HG03378 (cell line): ENCODE measurements around the gene COL4A2.
"Not testable (repeated sequence)": the region's sequence is repeated elsewhere in the genome, so short reads cannot be mapped to it uniquely, and the experiment has no call there.

Experiments used
- ATAC-seq: cut with Tn5 transposase; IDR thresholded peaks from one replicate; pipeline ENCODE4 v1.9.1; 2021; ENCODE audit warnings: mild to moderate bottlenecking, moderate library complexity; ENCODE audit not compliant: unreplicated experiment

The COL4A2 gene

GRCh38 chr13:110319774-110320509, 12.9 kb downstream of the COL4A2 start:
- ATAC-seq = no peak

DNA sequence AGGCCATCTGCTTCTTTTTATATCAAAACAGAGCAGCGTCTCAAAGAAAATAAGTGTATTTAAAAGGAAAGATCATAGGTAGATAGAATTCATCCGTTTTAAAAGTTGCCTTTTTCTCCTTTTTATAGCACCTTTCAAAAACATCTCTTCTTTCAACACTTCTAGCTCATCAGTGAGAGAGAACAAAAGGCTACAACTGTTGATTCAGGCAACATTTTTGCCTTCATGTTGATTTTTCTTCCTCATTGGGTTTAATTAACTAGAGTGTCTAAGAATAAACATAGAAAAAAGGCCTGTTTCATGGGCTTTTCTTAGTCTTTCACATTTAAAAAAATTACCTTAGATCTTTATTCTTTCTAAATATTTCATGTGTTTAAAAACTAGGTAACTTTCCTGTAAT, 13.6 kb downstream of the COL4A2 start:
- ATAC-seq = no peak

- not testable (repeated sequence) for ATAC-seq
Measured at GRCh38 chr13:110321573-110321972, 14.5 kb downstream of the COL4A2 start.

DNA sequence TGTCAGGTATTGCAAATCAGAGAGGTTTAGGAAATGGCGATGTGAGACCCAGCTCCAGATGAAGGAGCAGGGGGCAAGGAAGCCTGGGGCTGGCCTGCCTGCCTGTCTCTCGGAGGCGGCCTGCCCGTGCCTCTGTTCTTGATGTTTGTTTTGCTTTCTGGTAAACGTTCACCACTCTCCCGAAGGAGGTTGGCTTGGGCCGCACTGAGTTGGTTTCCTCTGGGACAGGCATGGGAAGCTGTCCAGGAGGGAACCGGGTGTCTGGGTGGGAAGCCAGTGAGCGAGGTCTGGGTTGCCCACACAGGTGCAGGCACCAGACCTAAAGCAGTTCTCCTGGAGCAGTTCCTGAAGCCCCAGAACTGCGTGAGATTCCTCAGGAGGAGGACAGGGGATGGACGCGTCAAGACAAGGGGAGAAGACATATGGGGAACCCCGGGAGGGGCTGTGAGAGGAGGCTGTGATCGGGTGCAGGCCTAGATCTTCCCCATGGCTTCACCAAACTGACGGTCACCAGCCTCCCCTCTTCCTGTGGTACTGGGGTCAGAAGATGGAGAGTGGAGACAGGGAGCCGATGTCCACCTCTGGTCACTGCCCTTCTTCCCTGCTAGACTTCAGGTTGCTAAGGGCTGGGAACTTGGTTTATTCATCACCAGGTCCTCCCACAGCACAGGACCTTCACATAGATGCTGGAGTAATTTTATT, 15.2 kb downstream of the COL4A2 start:
- no peak for ATAC-seq

- no peak for ATAC-seq
Measured at GRCh38 chr13:110322828-110323171, 15.7 kb downstream of the COL4A2 start.

- ATAC-seq = no peak
Measured at GRCh38 chr13:110323172-110323891, 16.2 kb downstream of the COL4A2 start.

DNA sequence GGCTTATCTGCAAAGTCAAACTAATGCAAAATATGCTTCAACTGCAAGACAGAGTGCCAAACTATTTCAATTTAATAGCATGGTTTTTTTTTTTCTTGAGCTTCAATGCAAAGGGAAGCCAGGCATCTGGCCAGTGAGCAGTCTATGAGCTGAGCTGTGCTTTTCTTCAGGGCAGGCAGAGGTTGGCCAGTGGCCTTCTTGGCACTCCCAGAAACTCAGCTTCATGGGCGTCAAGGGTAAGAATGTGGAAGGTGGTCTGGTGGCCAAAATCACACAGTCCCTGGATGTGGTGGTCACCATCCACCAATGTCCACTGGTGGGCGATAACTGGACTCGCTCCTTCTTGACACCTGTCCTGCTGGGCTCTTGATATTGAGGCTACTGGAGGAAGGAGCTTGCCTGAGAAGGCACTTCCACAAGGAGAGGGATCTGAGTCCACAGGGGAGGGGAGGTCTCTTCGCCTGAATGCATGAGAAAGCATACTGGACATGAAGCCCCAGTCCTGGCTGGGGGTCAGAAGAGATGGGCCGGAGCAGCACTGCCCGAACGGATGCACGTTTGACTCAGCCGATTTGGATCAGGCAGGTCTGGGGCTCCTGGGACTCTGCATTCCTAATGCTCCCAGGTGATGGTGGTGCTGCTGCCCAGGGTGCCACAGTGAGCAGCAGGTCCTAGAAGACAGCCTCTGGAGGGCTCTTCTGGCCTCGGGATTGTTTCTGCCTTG, 17.1 kb downstream of the COL4A2 start:
- ATAC-seq = no peak

DNA sequence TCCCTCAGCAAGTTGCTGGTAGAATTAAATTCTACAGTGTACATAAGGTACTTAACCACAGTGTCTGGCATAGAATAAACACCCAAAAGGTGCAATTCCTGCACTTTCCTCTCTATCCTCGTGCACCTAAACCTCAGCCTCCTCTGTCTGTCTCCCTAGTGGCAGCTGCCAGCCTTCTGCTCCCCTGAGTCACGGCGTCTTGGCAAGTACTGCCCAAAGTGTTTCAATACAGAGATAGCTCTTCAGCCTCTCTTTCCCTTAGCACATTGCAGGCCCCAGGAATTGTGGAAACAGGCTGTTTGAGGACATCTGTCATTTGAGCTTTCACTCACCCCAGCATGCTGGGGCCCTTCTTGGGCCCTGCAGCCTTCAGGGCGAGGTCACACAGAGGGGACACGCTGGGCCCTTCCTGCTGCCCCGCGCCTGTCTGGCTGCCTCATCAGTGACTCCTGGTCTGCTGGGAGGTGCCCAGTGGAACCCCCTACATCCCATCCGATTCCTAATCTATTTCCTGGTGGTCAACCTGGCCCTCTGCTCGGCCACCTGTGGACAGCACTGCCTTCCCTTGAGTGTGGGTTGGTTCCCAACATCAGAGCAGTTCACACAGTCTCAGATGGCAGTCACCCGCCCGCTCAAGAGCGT, 19.3 kb downstream of the COL4A2 start:
- ATAC-seq = no peak

DNA sequence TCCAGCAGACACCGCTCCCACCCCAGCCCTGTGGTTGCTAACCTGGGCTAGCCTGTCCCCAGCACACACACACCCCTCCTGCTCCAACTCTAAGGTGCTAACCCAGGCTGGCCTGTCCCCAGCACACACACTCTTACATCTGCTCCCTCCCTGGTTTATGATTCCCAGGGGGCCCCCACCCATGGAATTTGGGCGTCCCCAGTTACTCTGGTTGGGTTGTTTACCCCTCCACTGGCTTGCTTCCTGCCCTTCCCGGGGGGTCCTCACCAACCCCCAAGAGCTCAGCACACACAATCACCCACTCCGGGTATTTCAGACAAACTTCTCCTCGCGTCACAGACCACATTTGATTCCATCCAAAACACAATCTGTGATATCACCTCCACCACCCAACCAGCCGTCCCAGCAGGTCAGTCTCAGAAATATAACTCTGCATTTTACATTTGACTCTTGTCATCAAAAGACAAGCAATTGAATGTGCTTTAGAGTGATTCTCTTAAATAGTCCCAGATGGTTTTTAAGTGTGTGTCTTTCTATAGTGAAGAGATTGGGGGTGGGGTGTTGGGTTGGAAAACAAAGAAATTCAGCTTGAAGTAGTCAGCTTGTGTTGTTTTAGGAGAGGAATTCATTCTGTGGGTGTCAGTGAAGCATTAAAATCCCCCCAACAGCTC, 20.1 kb downstream of the COL4A2 start:
- ATAC-seq = no peak

DNA sequence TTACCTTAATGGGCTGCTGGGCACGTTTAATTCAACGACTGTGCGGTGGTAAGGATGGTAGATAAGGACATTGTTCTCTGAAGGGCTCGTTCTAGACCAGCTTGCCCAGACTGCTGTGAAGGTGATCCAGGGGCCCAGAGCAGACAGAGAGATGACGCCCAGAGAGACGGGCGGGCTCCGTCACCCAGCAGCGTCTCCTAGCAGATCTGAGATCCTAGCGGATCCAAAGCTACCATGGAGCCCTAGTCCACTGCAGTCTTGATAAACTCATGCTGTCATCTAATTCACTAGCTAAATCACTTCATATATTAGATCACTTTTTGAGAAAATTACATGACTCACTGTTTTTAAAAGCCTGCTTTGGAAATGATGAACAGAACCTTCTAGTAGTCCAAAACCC, 21.5 kb downstream of the COL4A2 start:
- no peak for ATAC-seq

GRCh38 chr13:110329258-110329657, 22.2 kb downstream of the COL4A2 start:
- ATAC-seq = no peak

- ATAC-seq = no peak
Measured at GRCh38 chr13:110329798-110330461, 22.8 kb downstream of the COL4A2 start.

GRCh38 chr13:110330491-110331011, 23.5 kb downstream of the COL4A2 start:
- ATAC-seq = no peak

- no peak for ATAC-seq
Measured at GRCh38 chr13:110331362-110331761, 24.3 kb downstream of the COL4A2 start.

DNA sequence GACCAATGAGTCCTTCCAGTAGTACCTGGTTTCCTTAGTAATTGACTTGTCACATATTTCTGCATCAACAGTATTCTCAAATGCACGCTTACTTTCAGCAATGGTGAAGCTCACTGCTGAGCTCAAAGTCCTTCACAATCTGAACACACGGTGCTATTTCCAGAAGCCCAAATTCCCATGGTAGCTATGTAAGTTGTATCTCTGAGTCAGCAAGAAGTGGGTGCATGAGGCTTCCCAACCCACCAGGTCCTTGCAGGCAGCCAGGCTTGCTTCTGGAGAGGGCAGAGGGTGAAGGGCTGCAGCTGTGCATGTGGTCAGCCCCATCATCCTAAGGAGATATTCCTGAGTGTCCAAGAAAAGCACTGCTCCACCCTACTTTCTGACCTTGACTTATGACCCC, 25.7 kb downstream of the COL4A2 start:
- ATAC-seq = no peak

GRCh38 chr13:110333837-110334236, 26.8 kb downstream of the COL4A2 start:
- ATAC-seq = no peak

GRCh38 chr13:110334256-110334655, 27.2 kb downstream of the COL4A2 start:
- ATAC-seq = no peak

- no peak for ATAC-seq
Measured at GRCh38 chr13:110334841-110335490, 27.9 kb downstream of the COL4A2 start.

DNA sequence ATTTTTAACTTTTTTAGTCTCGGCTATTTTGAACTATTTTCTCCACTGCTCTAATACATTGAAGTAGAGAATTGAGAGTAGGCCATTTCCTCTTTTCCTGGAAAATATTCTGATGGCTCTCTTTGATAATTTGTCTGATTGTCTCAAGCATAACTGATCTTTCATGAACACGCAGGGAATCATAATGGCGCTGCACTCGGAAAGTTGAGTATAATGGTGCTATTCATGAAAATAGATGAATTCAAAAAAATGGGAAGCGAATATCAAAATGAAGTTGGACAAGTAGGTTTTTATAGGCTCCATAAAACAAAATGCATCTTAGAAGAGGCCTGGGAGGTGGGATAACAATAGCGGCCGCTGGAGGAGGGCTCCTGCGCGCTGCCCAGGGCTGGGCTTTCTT, 29.0 kb downstream of the COL4A2 start:
- no peak for ATAC-seq
